IMR-90 (cell line): ENCODE results near the gene ERBB4. TPM values are rescaled to one million over a fixed set of nuclear protein-coding genes. Genes with fewer than 3 reads are reported as not detected.

ENCODE experiments used
- ATAC-seq: fragments of 200-7000 bp; cut with Tn5 transposase; 2 replicates; pipeline ENCODE4 v1.9.1; 2020; ENCODE audit warnings: low read depth, mild to moderate bottlenecking, moderate library complexity
- BruUV-seq: library from RNA; stranded (reverse); fragments of 400-500 nt; replicated peaks from 2 replicates; lab custom pipeline; 2021; lab: Mats Ljungman, UMichigan
- CTCF ChIA-PET: fragments of 300-600 bp; formaldehyde crosslinking; extraction: SDS; loops from one replicate; lab custom pipeline; 2021; ENCODE audit warnings: antibody characterized with exemption; lab: Yijun Ruan, JAX
- POLR2A ChIA-PET: fragments of 300-600 bp; sonication (Branson Sonifier 250); formaldehyde crosslinking; loops from one replicate; lab custom pipeline; 2022; ENCODE audit warnings: antibody characterized with exemption; ENCODE audit not compliant: unreplicated experiment; lab: Charles Lee
- DNase-seq: peaks from one replicate; pipeline ENCODE4 v3.0.0; 2013
- H2AFZ ChIP-seq: replicated peaks from 2 replicates; pipeline ENCODE3; 2013; ENCODE audit warnings: low read length, mild to moderate bottlenecking; ENCODE audit not compliant: poor library complexity
- H2AK5ac ChIP-seq: 2 replicates; pipeline ENCODE4 v1.6.1; 2013; ENCODE audit warnings: low read depth, low read length, inconsistent platforms
- H2AK9ac ChIP-seq: replicated peaks from 2 replicates; pipeline ENCODE3; 2013; ENCODE audit warnings: mild to moderate bottlenecking, low read depth, low read length, moderate library complexity; ENCODE audit not compliant: poor library complexity
- H2BK120ac ChIP-seq: 2 replicates; pipeline ENCODE4 v1.6.1; 2013; ENCODE audit warnings: low read depth, low read length, inconsistent platforms
- H2BK15ac ChIP-seq: 3 replicates; pipeline ENCODE4 v1.6.1; 2013; ENCODE audit warnings: low read depth, low read length, inconsistent platforms
- H2BK20ac ChIP-seq: 2 replicates; pipeline ENCODE4 v1.6.1; 2013; ENCODE audit warnings: low read depth, mild to moderate bottlenecking, inconsistent platforms, low read length, moderate library complexity
- H2BK5ac ChIP-seq: 2 replicates; pipeline ENCODE4 v1.6.1; 2013; ENCODE audit warnings: mild to moderate bottlenecking, low read depth, low read length, inconsistent platforms; ENCODE audit not compliant: poor library complexity, severe bottlenecking
- H3K14ac ChIP-seq: replicated peaks from 2 replicates; pipeline ENCODE4 v1.6.1; 2013; ENCODE audit warnings: low read depth, low read length, inconsistent platforms
- H3K18ac ChIP-seq: 2 replicates; pipeline ENCODE4 v1.6.1; 2013; ENCODE audit warnings: low read depth, low read length, control low read depth
- H3K23ac ChIP-seq: 2 replicates; pipeline ENCODE4 v1.6.1; 2013; ENCODE audit warnings: low read depth, low read length, inconsistent platforms
- H3K27ac ChIP-seq: 2 replicates; pipeline ENCODE4 v1.5.1; 2013; ENCODE audit warnings: mild to moderate bottlenecking, control low read depth, low read length; ENCODE audit not compliant: insufficient read depth
- H3K27me3 ChIP-seq: 2 replicates; pipeline ENCODE4 v1.6.1; 2013; ENCODE audit warnings: low read length; ENCODE audit not compliant: control insufficient read depth, insufficient read depth
- H3K36me3 ChIP-seq: 2 replicates; pipeline ENCODE4 v1.6.1; 2013; ENCODE audit warnings: low read length, mixed read lengths; ENCODE audit not compliant: control insufficient read depth, insufficient read depth
- H3K4ac ChIP-seq: 2 replicates; pipeline ENCODE4 v1.6.1; 2013; ENCODE audit warnings: low read depth, low read length, inconsistent platforms
- H3K4me1 ChIP-seq: 2 replicates; pipeline ENCODE4 v1.6.1; 2013; ENCODE audit warnings: low read length, mixed read lengths; ENCODE audit not compliant: control insufficient read depth, insufficient read depth
- H3K4me2 ChIP-seq: 2 replicates; pipeline ENCODE4 v1.6.1; 2013; ENCODE audit warnings: low read depth, mild to moderate bottlenecking, control low read depth, low read length, moderate library complexity
- H3K4me3 ChIP-seq: 2 replicates; pipeline ENCODE4 v1.5.1; 2013; ENCODE audit warnings: low read depth, mild to moderate bottlenecking, control low read depth, low read length, moderate library complexity; ENCODE audit not compliant: insufficient read depth
- H3K56ac ChIP-seq: 2 replicates; pipeline ENCODE4 v1.6.1; 2013; ENCODE audit warnings: low read length, inconsistent platforms; ENCODE audit not compliant: insufficient read depth; ENCODE audit errors: extremely low read depth
- H3K79me1 ChIP-seq, 2 experiments: 2 replicates each; pipeline ENCODE4 v1.6.1; 2013; ENCODE audit warnings: low read length in 2 of 2, inconsistent platforms in 1 of 2, low read depth in 1 of 2
- H3K9ac ChIP-seq: 2 replicates; pipeline ENCODE4 v1.6.1; 2013; ENCODE audit warnings: low read depth, low read length, control low read depth
- H3K9me1 ChIP-seq: 2 replicates; pipeline ENCODE4 v1.6.1; 2013; ENCODE audit warnings: low read length, inconsistent platforms; ENCODE audit not compliant: insufficient read depth
- H3K9me3 ChIP-seq: 2 replicates; pipeline ENCODE4 v1.6.1; 2013; ENCODE audit warnings: low read length; ENCODE audit not compliant: control insufficient read depth, insufficient read depth
- H4K20me1 ChIP-seq: 2 replicates; pipeline ENCODE4 v1.6.1; 2013; ENCODE audit warnings: low read length, inconsistent platforms; ENCODE audit not compliant: insufficient read depth
- H4K5ac ChIP-seq: 2 replicates; pipeline ENCODE4 v1.6.1; 2013; ENCODE audit warnings: mild to moderate bottlenecking, low read depth, low read length, control low read depth
- H4K8ac ChIP-seq, 2 experiments: 2 replicates each; pipeline ENCODE4 v1.6.1; 2013; ENCODE audit warnings: low read depth in 2 of 2, low read length in 2 of 2, control low read depth in 1 of 2, inconsistent platforms in 1 of 2
- H4K91ac ChIP-seq: 2 replicates; pipeline ENCODE4 v1.6.1; 2013; ENCODE audit warnings: low read depth, low read length, inconsistent platforms; ENCODE audit not compliant: insufficient read depth
- BHLHE40 ChIP-seq: fragments of 150-350 bp; IDR thresholded peaks from 2 replicates; pipeline ENCODE4 v1.6.1; 2016; ENCODE audit warnings: mild to moderate bottlenecking, low read depth, low read length
- CEBPB ChIP-seq: IDR thresholded peaks from 2 replicates; pipeline ENCODE4 v1.6.1; 2012; ENCODE audit warnings: low read depth, low read length, improper control_type of control experiment
- CHD1 ChIP-seq: IDR thresholded peaks from 2 replicates; pipeline ENCODE4 v1.6.1; 2012; ENCODE audit warnings: low read depth, low read length, improper control_type of control experiment
- FOS ChIP-seq: fragments of 150-350 bp; IDR thresholded peaks from 2 replicates; pipeline ENCODE4 v1.6.1; 2016; ENCODE audit warnings: low read depth, low read length
- SMC3 ChIP-seq: fragments of 150-350 bp; IDR thresholded peaks from 2 replicates; pipeline ENCODE4 v1.6.1; 2016; ENCODE audit warnings: low read depth, mild to moderate bottlenecking, antibody characterized with exemption, low read length, moderate library complexity
- WGBS, 2 experiments: methylation state at CpG; one replicate each; pipeline versions ENCODE4 v1.1.5 to v1.1.7; 2013; ENCODE audit warnings: missing lambda C conversion rate in 2 of 2; ENCODE audit not compliant: insufficient read length in 1 of 2; ENCODE audit errors: extremely low coverage in 2 of 2; 5-methylcytosine and 5-hydroxymethylcytosine counted together
- dilution Hi-C: fragments of 300-500 bp; cut with HindIII; formaldehyde crosslinking; loops from one replicate; pipeline ENCODE4 v1.14.3; 2018; ENCODE audit warnings: low sequenced_read_pairs; ENCODE audit not compliant: unreplicated experiment
- in situ Hi-C: fragments of 300-500 bp; cut with MboI; formaldehyde crosslinking; loops from 3 replicates; pipeline ENCODE4 v1.14.3; 2019; ENCODE audit warnings: low sequenced_read_pairs, inconsistent platforms, mixed read lengths
- intact Hi-C: fragments of 100-400 bp; cut with micrococcal nuclease; formaldehyde crosslinking; loops from 2 replicates; pipeline ENCODE4 v1.10.0; 2022
- polyA plus RNA-seq, 3 experiments: library from polyadenylated mRNA; depleted of rRNA; stranded (reverse); fragments of >200 nt; gene quantifications; 2 replicates each; pipeline ENCODE4 v1.2.3, GENCODE V29; 2012; ENCODE audit warnings: low replicate concordance in 1 of 3
- total RNA-seq: library from RNA; depleted of rRNA; stranded (reverse); fragments of >200 nt; gene quantifications from 2 replicates; pipeline ENCODE4 v1.2.3, GENCODE V29; 2012
- TF ChIP-seq, protein P1 (sequence below): fragments of 150-350 bp; IDR thresholded peaks from 2 replicates; pipeline ENCODE4 v1.6.1; 2016; ENCODE audit warnings: low read depth, mild to moderate bottlenecking, low read length, moderate library complexity, borderline replicate concordance
- TF ChIP-seq, protein P2 (sequence below): conservative IDR thresholded peaks from 2 replicates; pipeline ENCODE4 v1.5.1; 2012; ENCODE audit warnings: mild to moderate bottlenecking, low read depth, low read length, improper control_type of control experiment

ERBB4 gene
- total and polyA plus RNA-seq, 2 of the 4 experiments (the other 2 are of a cell fraction), result not detected

DNA sequence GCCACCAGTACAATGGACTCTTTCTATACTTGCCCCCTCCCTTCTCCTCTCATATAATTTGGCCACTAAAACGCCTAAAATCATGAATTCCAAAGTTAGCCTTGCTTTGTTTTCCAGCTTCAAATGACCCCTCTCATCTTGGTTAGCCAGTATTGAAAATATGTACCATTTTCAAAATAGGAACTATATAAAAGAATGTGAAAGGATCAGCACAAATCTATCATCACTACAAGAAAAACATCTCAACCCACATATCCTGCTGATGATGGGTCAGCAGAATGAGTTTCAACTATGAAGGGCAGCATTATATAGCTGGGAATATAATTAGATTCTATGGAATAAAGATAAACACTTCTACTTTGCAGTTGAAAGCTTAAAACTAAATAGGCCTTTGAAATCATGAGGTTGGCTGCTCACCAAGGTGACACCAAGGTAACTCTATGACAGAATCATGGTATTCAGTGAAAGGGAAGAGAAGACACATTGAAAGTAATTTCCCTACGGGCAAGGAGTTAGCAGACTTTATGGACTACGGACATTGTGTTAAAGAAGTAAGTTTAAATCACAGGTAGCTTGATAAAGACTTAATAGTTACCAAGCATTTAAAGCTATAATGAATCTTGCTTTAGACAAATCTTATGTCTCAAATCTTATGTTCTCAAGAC lies 1109.2 kb downstream of the ERBB4 start:
- no peak overlapping the region for H2BK20ac ChIP-seq
- H3K9me3 ChIP-seq, result peaks cover 5% of the 10 kb centered on the region; the same call in 1 of the 2 replicates
- no peaks in the 10 kb centered on the region for H3K9me1 ChIP-seq
- H2BK5ac ChIP-seq, result no peak overlapping the region
- no CpG with 5 or more reads among the region's 3 CpGs for WGBS, 2 experiments
- no peak overlapping the region for H3K9ac ChIP-seq
- intact Hi-C loops, result no loop called here
- no peak overlapping the region for H2AFZ ChIP-seq
- no peak overlapping the region for H3K23ac ChIP-seq
- no peak overlapping the region for H2AK9ac ChIP-seq
- H2BK15ac ChIP-seq, result no peak overlapping the region
- H3K4ac ChIP-seq, result no peak overlapping the region
- no peak overlapping the region for H4K5ac ChIP-seq
- DNase-seq, result no peak
- H2AK5ac ChIP-seq, result no peak overlapping the region
- no peaks in the 10 kb centered on the region for H3K79me1 ChIP-seq
- no peaks in the 10 kb centered on the region for H3K27me3 ChIP-seq
- ChIA-PET CTCF (no interaction called here), POLR2A (no interaction called here)
- H4K8ac ChIP-seq, result no peak overlapping the region
- no peak overlapping the region for H2BK120ac ChIP-seq
- H3K4me1 ChIP-seq, result no peaks in the 10 kb centered on the region
- dilution Hi-C loops, result no loop called here
- no peaks in the 10 kb centered on the region for H3K36me3 ChIP-seq
- H3K56ac ChIP-seq, result no peak overlapping the region
- no peak for TF ChIP-seq CEBPB
- TF ChIP-seq BHLHE40, result no peak
- TF ChIP-seq, protein P1, sequence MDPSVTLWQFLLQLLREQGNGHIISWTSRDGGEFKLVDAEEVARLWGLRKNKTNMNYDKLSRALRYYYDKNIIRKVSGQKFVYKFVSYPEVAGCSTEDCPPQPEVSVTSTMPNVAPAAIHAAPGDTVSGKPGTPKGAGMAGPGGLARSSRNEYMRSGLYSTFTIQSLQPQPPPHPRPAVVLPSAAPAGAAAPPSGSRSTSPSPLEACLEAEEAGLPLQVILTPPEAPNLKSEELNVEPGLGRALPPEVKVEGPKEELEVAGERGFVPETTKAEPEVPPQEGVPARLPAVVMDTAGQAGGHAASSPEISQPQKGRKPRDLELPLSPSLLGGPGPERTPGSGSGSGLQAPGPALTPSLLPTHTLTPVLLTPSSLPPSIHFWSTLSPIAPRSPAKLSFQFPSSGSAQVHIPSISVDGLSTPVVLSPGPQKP, result no peak
- TF ChIP-seq SMC3, result no peak
- no peak for TF ChIP-seq CHD1
- TF ChIP-seq, protein P2, sequence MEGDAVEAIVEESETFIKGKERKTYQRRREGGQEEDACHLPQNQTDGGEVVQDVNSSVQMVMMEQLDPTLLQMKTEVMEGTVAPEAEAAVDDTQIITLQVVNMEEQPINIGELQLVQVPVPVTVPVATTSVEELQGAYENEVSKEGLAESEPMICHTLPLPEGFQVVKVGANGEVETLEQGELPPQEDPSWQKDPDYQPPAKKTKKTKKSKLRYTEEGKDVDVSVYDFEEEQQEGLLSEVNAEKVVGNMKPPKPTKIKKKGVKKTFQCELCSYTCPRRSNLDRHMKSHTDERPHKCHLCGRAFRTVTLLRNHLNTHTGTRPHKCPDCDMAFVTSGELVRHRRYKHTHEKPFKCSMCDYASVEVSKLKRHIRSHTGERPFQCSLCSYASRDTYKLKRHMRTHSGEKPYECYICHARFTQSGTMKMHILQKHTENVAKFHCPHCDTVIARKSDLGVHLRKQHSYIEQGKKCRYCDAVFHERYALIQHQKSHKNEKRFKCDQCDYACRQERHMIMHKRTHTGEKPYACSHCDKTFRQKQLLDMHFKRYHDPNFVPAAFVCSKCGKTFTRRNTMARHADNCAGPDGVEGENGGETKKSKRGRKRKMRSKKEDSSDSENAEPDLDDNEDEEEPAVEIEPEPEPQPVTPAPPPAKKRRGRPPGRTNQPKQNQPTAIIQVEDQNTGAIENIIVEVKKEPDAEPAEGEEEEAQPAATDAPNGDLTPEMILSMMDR, result no peak
- no peak for TF ChIP-seq FOS
- no peak overlapping the region for H3K27ac ChIP-seq
- BruUV-seq, result no TSS peak
- H3K18ac ChIP-seq, result no peak overlapping the region
- in situ Hi-C loops, result no loop called here
- no peak overlapping the region for H3K4me3 ChIP-seq
- no peak overlapping the region for H3K4me2 ChIP-seq
- H3K14ac ChIP-seq, result no peak overlapping the region
- no peaks in the 10 kb centered on the region for H4K20me1 ChIP-seq
- no peak for ATAC-seq
- H4K91ac ChIP-seq, result no peak overlapping the region
